KMS-11 (cell line): Measurements from ENCODE around the gene DPM2.

Source experiments
- H2AFZ ChIP-seq: fragments of 200-600 bp; sonication (generic); 2 replicates; pipeline ENCODE4 v1.6.1; 2016; ENCODE audit warnings: antibody characterized with exemption, mixed run types, low read depth
- H3K27ac ChIP-seq: fragments of 200-600 bp; sonication (generic); 2 replicates; pipeline ENCODE4 v1.6.1; 2016; ENCODE audit warnings: mild to moderate bottlenecking, mixed run types
- H3K27me3 ChIP-seq: fragments of 200-600 bp; sonication (generic); 2 replicates; pipeline ENCODE4 v1.6.1; 2017; ENCODE audit warnings: mild to moderate bottlenecking, low read depth, mixed run types, moderate library complexity; ENCODE audit not compliant: insufficient read depth
- H3K36me3 ChIP-seq: fragments of 200-600 bp; sonication (generic); 2 replicates; pipeline ENCODE4 v1.6.1; 2017; ENCODE audit warnings: mild to moderate bottlenecking, mixed run types; ENCODE audit not compliant: insufficient read depth
- H3K4me1 ChIP-seq: fragments of 200-600 bp; sonication (generic); 2 replicates; pipeline ENCODE4 v1.6.1; 2016; ENCODE audit warnings: mild to moderate bottlenecking, low read depth, mixed run types; ENCODE audit not compliant: poor library complexity, severe bottlenecking
- H3K4me2 ChIP-seq: fragments of 200-600 bp; sonication (generic); 2 replicates; pipeline ENCODE4 v1.7.0; 2016; ENCODE audit warnings: mild to moderate bottlenecking, mixed run types
- H3K4me3 ChIP-seq: fragments of 200-600 bp; sonication (generic); IDR thresholded peaks from 2 replicates; pipeline ENCODE4 v1.6.1; 2017; ENCODE audit warnings: low read depth, low read length, mixed read lengths; ENCODE audit not compliant: insufficient read depth
- H3K79me2 ChIP-seq: fragments of 200-600 bp; sonication (generic); 2 replicates; pipeline ENCODE4 v1.6.1; 2016; ENCODE audit warnings: low read depth, mixed run types; ENCODE audit not compliant: insufficient read depth
- H3K9ac ChIP-seq: fragments of 200-600 bp; sonication (generic); 2 replicates; pipeline ENCODE4 v1.6.1; 2016; ENCODE audit warnings: mild to moderate bottlenecking, mixed run types
- H4K20me1 ChIP-seq: fragments of 200-600 bp; sonication (generic); 2 replicates; pipeline ENCODE4 v1.6.1; 2016; ENCODE audit warnings: mild to moderate bottlenecking, mixed run types; ENCODE audit not compliant: insufficient read depth
- TF ChIP-seq, protein P1 (sequence below): fragments of 200-600 bp; sonication (generic); conservative IDR thresholded peaks from 2 replicates; pipeline ENCODE4 v1.6.1; 2017; ENCODE audit warnings: low read depth, mild to moderate bottlenecking, antibody characterized with exemption, low read length, moderate library complexity, mixed read lengths

DPM2 gene

DNA sequence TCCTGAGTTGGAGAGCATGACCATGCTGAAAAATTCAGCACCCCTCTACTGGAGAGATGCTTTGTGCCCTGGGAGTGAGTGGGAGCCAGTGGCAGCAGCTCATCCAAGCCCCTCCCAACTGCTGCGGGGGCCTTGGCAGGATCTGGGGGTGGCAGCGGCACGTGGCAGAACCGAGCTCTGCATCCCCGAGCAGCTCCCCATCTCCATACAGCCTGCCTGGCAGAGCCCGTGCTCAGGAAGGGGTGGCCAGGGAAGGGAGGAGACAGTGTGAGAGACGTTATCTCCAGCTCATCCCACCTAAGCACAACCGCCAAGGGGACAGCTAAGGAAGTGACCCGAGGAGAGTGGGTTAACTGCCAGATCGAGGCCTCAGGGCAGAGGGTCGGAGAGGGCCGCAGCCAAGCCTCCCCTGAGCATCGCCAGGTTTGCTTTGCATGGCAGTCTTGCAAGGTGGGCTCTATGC lies 17.2 kb upstream of the DPM2 start:
- H4K20me1 ChIP-seq, result no peaks in the 10 kb centered on the region
- H3K27ac ChIP-seq, result peak overlapping the region; percentile 47; the same call in 1 of the 2 replicates
- H3K27me3 ChIP-seq, result no peaks in the 10 kb centered on the region
- no peaks in the 10 kb centered on the region; the same call in 1 of the 2 replicates for H3K79me2 ChIP-seq
- H3K4me1 ChIP-seq, result peaks cover 37% of the 10 kb centered on the region
- no peak overlapping the region for H3K9ac ChIP-seq
- H2AFZ ChIP-seq, result no peak overlapping the region
- peak overlapping the region; percentile 66 for H3K4me2 ChIP-seq
- H3K36me3 ChIP-seq, result no peaks in the 10 kb centered on the region
- TF ChIP-seq, protein P1, sequence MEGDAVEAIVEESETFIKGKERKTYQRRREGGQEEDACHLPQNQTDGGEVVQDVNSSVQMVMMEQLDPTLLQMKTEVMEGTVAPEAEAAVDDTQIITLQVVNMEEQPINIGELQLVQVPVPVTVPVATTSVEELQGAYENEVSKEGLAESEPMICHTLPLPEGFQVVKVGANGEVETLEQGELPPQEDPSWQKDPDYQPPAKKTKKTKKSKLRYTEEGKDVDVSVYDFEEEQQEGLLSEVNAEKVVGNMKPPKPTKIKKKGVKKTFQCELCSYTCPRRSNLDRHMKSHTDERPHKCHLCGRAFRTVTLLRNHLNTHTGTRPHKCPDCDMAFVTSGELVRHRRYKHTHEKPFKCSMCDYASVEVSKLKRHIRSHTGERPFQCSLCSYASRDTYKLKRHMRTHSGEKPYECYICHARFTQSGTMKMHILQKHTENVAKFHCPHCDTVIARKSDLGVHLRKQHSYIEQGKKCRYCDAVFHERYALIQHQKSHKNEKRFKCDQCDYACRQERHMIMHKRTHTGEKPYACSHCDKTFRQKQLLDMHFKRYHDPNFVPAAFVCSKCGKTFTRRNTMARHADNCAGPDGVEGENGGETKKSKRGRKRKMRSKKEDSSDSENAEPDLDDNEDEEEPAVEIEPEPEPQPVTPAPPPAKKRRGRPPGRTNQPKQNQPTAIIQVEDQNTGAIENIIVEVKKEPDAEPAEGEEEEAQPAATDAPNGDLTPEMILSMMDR, result no peak
- H3K4me3 ChIP-seq, result no peak overlapping the region

GRCh38 chr9:127953768-127954505 lies 16.3 kb upstream of the DPM2 start:
- Histone ChIP-seq H3K9ac (no peak overlapping the region), H2AFZ (no peak overlapping the region), H3K79me2 (no peaks in the 10 kb centered on the region; the same call in 1 of the 2 replicates), H3K4me3 (no peak overlapping the region), H3K4me1 (peaks cover 37% of the 10 kb centered on the region), H4K20me1 (no peaks in the 10 kb centered on the region), H3K4me2 (no peak overlapping the region), H3K27me3 (no peaks in the 10 kb centered on the region), H3K36me3 (no peaks in the 10 kb centered on the region), H3K27ac (no peak overlapping the region)
- TF ChIP-seq, protein P1, result no peak

- Histone ChIP-seq H3K27me3 (no peaks in the 10 kb centered on the region), H3K27ac (no peak overlapping the region), H3K9ac (no peak overlapping the region), H4K20me1 (no peaks in the 10 kb centered on the region), H3K4me2 (no peak overlapping the region), H3K4me3 (no peak overlapping the region), H3K79me2 (no peaks in the 10 kb centered on the region; the same call in 1 of the 2 replicates), H2AFZ (no peak overlapping the region), H3K36me3 (no peaks in the 10 kb centered on the region), H3K4me1 (peaks cover 37% of the 10 kb centered on the region)
- TF ChIP-seq, protein P1, result no peak
Observed at GRCh38 chr9:127953154-127953553, 15.5 kb upstream of the DPM2 start.

DNA sequence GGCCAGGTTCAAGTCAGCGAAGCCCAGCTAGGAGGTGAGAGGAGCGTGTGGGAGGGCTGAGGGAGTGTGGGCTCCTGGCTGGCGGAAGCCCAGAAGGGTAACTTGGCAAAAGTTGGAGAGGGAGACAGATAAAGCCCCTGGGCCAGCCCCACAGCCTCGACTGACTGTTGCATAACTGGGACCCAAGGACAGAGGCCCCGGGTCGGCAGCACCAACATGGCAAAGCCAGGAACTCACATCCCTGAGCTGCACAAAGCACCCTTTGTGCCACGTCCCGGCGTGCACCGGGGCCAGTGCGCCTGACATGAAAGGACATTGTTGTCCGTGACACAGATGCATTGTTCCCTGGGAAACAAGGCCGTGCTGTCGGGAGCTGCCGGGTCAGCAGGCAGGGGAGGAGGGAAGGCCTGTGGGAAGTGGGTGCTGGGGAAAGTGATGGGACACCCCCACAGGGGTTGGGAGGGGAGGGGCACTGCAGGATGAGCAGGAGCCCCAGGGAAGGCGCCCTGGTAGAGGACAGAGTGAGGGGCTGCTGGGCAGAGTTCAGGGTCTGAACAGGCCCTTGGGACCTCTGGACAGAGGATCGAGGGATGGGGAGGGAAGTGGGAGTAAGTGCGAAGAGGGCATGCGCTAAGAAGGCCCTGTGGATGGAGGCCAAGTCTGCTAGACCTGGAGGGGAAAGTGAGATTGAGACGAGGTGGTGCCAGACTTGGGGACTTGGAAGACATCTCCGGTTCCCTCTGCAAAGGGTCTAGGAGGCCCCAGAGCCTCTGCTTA lies 13.0 kb upstream of the DPM2 start:
- Histone ChIP-seq H3K27ac (no peak overlapping the region), H3K4me2 (no peak overlapping the region)

More for the DNA sequence above, 13.0 kb upstream of the DPM2 start:
- H3K79me2 ChIP-seq, result no peaks in the 10 kb centered on the region
- no peak overlapping the region for H3K4me3 ChIP-seq
- H4K20me1 ChIP-seq, result no peaks in the 10 kb centered on the region
- H3K4me1 ChIP-seq, result peaks cover 20% of the 10 kb centered on the region
- no peak overlapping the region for H3K9ac ChIP-seq
- no peaks in the 10 kb centered on the region for H3K27me3 ChIP-seq
- no peak overlapping the region for H2AFZ ChIP-seq
- TF ChIP-seq, protein P1, result no peak
- no peaks in the 10 kb centered on the region for H3K36me3 ChIP-seq
